HCT116 (cell line): ENCODE data around the gene SLC6A3. TPM values are rescaled to one million over a fixed set of nuclear protein-coding genes. Genes with fewer than 3 reads are reported as not detected.

Experiments used
- ATAC-seq: fragments of 200-7000 bp; cut with Tn5 transposase; 2 replicates; pipeline ENCODE4 v1.9.1; 2020; ENCODE audit warnings: mild to moderate bottlenecking, moderate library complexity
- BruUV-seq: library from RNA; stranded (reverse); fragments of 400-500 nt; replicated peaks from 2 replicates; lab custom pipeline; 2021; lab: Mats Ljungman, UMichigan
- CTCF ChIA-PET: fragments of 300-600 bp; sonication (Branson Sonifier 250); formaldehyde crosslinking; loops from one replicate; lab custom pipeline; 2021; ENCODE audit warnings: antibody characterized with exemption; lab: Charles Lee
- POLR2A ChIA-PET: fragments of 300-600, 350-600 bp; sonication (Branson Sonifier 250); formaldehyde crosslinking; loops from one replicate; lab custom pipeline; 2021; ENCODE audit warnings: antibody characterized with exemption; lab: Charles Lee
- RAD21 ChIA-PET, 2 experiments: fragments of 300-600 bp; sonication (Branson Sonifier 250); formaldehyde crosslinking; loops; one replicate each; lab custom pipeline; 2023; ENCODE audit warnings: low total read pairs in 2 of 2; ENCODE audit not compliant: uncharacterized antibody in 2 of 2, unreplicated experiment in 2 of 2, low non-redundant PET in 1 of 2; lab: Charles Lee
- DNase-seq: peaks from one replicate; pipeline ENCODE4 v3.0.0-alpha.2; 2010; ENCODE audit warnings: low read depth, low spot score
- H2AFZ ChIP-seq: fragments of 200-600 bp; shearing (Covaris generic), sonication (generic); 2 replicates; pipeline ENCODE4 v1.6.1; 2017; ENCODE audit warnings: low read depth, mixed run types, mixed read lengths, antibody characterized with exemption, low read length; ENCODE audit not compliant: poor library complexity, severe bottlenecking
- H3K27ac ChIP-seq: 2 replicates; pipeline ENCODE4 v1.5.1; 2012; ENCODE audit warnings: low read depth, low read length
- H3K27me3 ChIP-seq: fragments of 200-600 bp; sonication (generic); 2 replicates; pipeline ENCODE4 v1.6.1; 2016; ENCODE audit warnings: mixed run types, low read length, mixed read lengths; ENCODE audit not compliant: insufficient read depth
- H3K36me3 ChIP-seq, 2 experiments: fragments of 200-500 bp in 1 of 2; fragments of 200-600 bp in 1 of 2; sonication (Bioruptor generic) in 1 of 2; sonication (generic) in 1 of 2; 2 replicates each; pipeline versions ENCODE4 v1.5.1 to v1.6.1; 2014 to 2016; ENCODE audit warnings: low read length in 2 of 2, inconsistent platforms in 1 of 2, mixed read lengths in 1 of 2, mixed run types in 1 of 2; ENCODE audit not compliant: insufficient read depth in 2 of 2, control insufficient read depth in 1 of 2
- H3K4me1 ChIP-seq, 2 experiments: fragments of 200-600 bp in 1 of 2; sonication (generic) in 1 of 2; 2 replicates each; pipeline versions ENCODE4 v1.5.1 to v1.6.1; 2012 to 2017; ENCODE audit warnings: low read length in 2 of 2, inconsistent platforms in 1 of 2, mild to moderate bottlenecking in 1 of 2, mixed read lengths in 1 of 2, mixed run types in 1 of 2, moderate library complexity in 1 of 2; ENCODE audit not compliant: insufficient read depth in 2 of 2, control insufficient read depth in 1 of 2
- H3K4me2 ChIP-seq: fragments of 200-600 bp; sonication (generic); 2 replicates; pipeline ENCODE4 v1.6.1; 2017; ENCODE audit warnings: mixed run types, low read length, mixed read lengths
- H3K4me3 ChIP-seq, 2 experiments: fragments of 200-600 bp in 1 of 2; sonication (generic) in 1 of 2; replicated peaks in 1 of 2; 2 replicates each; pipeline ENCODE4 v1.5.1; 2011 to 2016; ENCODE audit warnings: low read length in 2 of 2, control low read depth in 1 of 2, low read depth in 1 of 2, mild to moderate bottlenecking in 1 of 2, mixed read lengths in 1 of 2, mixed run types in 1 of 2
- H3K79me2 ChIP-seq: fragments of 200-600 bp; sonication (generic); 2 replicates; pipeline ENCODE4 v1.6.1; 2017; ENCODE audit warnings: mild to moderate bottlenecking, mixed run types, low read length, moderate library complexity, mixed read lengths; ENCODE audit not compliant: insufficient read depth
- H3K9ac ChIP-seq: fragments of 200-600 bp; sonication (generic); 2 replicates; pipeline ENCODE4 v1.6.1; 2016; ENCODE audit warnings: low read length, mixed read lengths
- H3K9me2 ChIP-seq: fragments of 200-600 bp; sonication (generic), shearing (Covaris generic); 2 replicates; pipeline ENCODE4 v1.6.1; 2017; ENCODE audit warnings: mixed run types, mild to moderate bottlenecking, moderate library complexity; ENCODE audit not compliant: insufficient read depth
- H3K9me3 ChIP-seq, 2 experiments: fragments of 200-500 bp in 1 of 2; fragments of 200-600 bp in 1 of 2; sonication (Bioruptor generic) in 1 of 2; sonication (generic) in 1 of 2; 2 replicates each; pipeline ENCODE4 v1.6.1; 2014 to 2017; ENCODE audit warnings: low read length in 2 of 2, mixed read lengths in 2 of 2, inconsistent platforms in 1 of 2, low read depth in 1 of 2, mild to moderate bottlenecking in 1 of 2, mixed run types in 1 of 2, moderate library complexity in 1 of 2; ENCODE audit not compliant: control insufficient read depth in 1 of 2, insufficient read depth in 1 of 2
- H4K20me1 ChIP-seq: fragments of 200-600 bp; sonication (generic), shearing (Covaris generic); 2 replicates; pipeline ENCODE4 v1.6.1; 2017; ENCODE audit warnings: mixed run types, mild to moderate bottlenecking, moderate library complexity; ENCODE audit not compliant: insufficient read depth
- CBX3 ChIP-seq: IDR thresholded peaks from 2 replicates; pipeline ENCODE4 v1.6.1; 2012; ENCODE audit warnings: low read depth
- CTCF ChIP-seq, 3 experiments: fragments of 200-600 bp in 1 of 3; sonication (generic) in 1 of 3; IDR thresholded peaks in 2 of 3; conservative IDR thresholded peaks in 1 of 3; 2 replicates each; pipeline ENCODE4 v1.5.1; 2012 to 2017; ENCODE audit warnings: low read depth in 2 of 3, low read length in 2 of 3, antibody characterized with exemption in 1 of 3, borderline replicate concordance in 1 of 3, control low read depth in 1 of 3, mild to moderate bottlenecking in 1 of 3, mixed read lengths in 1 of 3, mixed run types in 1 of 3, moderate library complexity in 1 of 3; ENCODE audit not compliant: insufficient read depth in 1 of 3
- EZH2 ChIP-seq: fragments of 200-600 bp; sonication (generic); IDR thresholded peaks from 2 replicates; pipeline ENCODE4 v1.6.1; 2017; ENCODE audit warnings: antibody characterized with exemption, mixed run types
- JUND ChIP-seq: IDR thresholded peaks from 2 replicates; pipeline ENCODE4 v1.6.1; 2012
- POLR2A ChIP-seq: IDR thresholded peaks from 2 replicates; pipeline ENCODE4 v1.7.0; 2011; ENCODE audit warnings: borderline replicate concordance; ENCODE audit not compliant: insufficient read depth, insufficient read length; ENCODE audit errors: extremely low read depth
- RAD21 ChIP-seq: IDR thresholded peaks from 2 replicates; pipeline ENCODE4 v1.6.1; 2012; ENCODE audit warnings: low read depth, mild to moderate bottlenecking
- ZBTB33 ChIP-seq: IDR thresholded peaks from 2 replicates; pipeline ENCODE4 v1.6.1; 2011; ENCODE audit warnings: mild to moderate bottlenecking, low read length, moderate library complexity; ENCODE audit not compliant: insufficient replicate concordance; ENCODE audit errors: extremely low read depth
- ZFX ChIP-seq: fragments of 450-650 bp; IDR thresholded peaks from 2 replicates; pipeline ENCODE4 v1.6.1; 2017
- intact Hi-C: fragments of 100-400 bp; cut with micrococcal nuclease; formaldehyde crosslinking; loops from 2 replicates; pipeline ENCODE4 v1.10.0; 2022
- total RNA-seq: library from RNA; stranded (reverse); gene quantifications from one replicate; pipeline ENCODE4 v1.2.1, GENCODE V29; 2021; ENCODE audit not compliant: unreplicated experiment

Gene SLC6A3
- total RNA-seq, 1 experiment from 2014 or later: not detected

- TF ChIP-seq CTCF (IDR thresholded peaks at IDR 0.05 in 2 of 3, conservative IDR thresholded peaks at IDR 0.05 in 1 of 3; ENCODE audit: borderline replicate concordance in 1 of 3, insufficient read depth in 1 of 3, low read depth in 2 of 3, low read length in 2 of 3) (no peak), ZBTB33 (no peak), JUND (no peak)
Observed at GRCh38 chr5:1468629-1469527, 23.6 kb upstream of the SLC6A3 start (continued).

- intact Hi-C loops: loop anchor here (2.0 kb wide), 1 partner anchor 259 kb away; no protein-coding TSS in a partner anchor
- peaks cover 0 to 3% of the 10 kb centered on the region in 2 experiments; a peak in 1 of 4 replicates for H3K9me3 ChIP-seq
- no peaks in the 10 kb centered on the region for H3K79me2 ChIP-seq
- no peaks in the 10 kb centered on the region for H3K27me3 ChIP-seq
- ChIA-PET POLR2A (no interaction called here), CTCF (interaction anchor here (1.8 kb wide), 1 partner anchor 177 kb away, joined by 4 read pairs; no protein-coding TSS in a partner anchor), RAD21 (no interaction called here)
- H3K9me2 ChIP-seq: no peaks in the 10 kb centered on the region
- no peak for DNase-seq
- ATAC-seq: peak; percentile 57
- no peak overlapping the region for H3K27ac ChIP-seq
- no TSS peak for BruUV-seq
- no peak overlapping the region for H3K9ac ChIP-seq
- H3K4me2 ChIP-seq: no peak overlapping the region
- H4K20me1 ChIP-seq: no peaks in the 10 kb centered on the region
- no peak overlapping the region for H3K4me3 ChIP-seq
- H3K4me1 ChIP-seq: no peaks in the 10 kb centered on the region
- peaks cover 12 to 29% of the 10 kb centered on the region in 2 experiments; a peak in 2 of 4 replicates for H3K36me3 ChIP-seq
- no peak overlapping the region for H2AFZ ChIP-seq
- TF ChIP-seq CTCF (IDR thresholded peaks at IDR 0.05 in 2 of 3, conservative IDR thresholded peaks at IDR 0.05 in 1 of 3; ENCODE audit: borderline replicate concordance in 1 of 3, insufficient read depth in 1 of 3, low read depth in 2 of 3, low read length in 2 of 3) (peak; percentile 36 to 67 (median 64); a peak in 5 of 6 replicates), RAD21 (peak; percentile 60), POLR2A (no peak), CBX3 (no peak), EZH2 (no peak), ZFX (no peak)
- TF ChIP-seq, all 23 proteins: peak for 2
Observed at GRCh38 chr5:1468247-1468612, 23.0 kb upstream of the SLC6A3 start.
